ENCODE data around the gene TMX1.

GRCh38 chr14:51209457-51209856, 30.6 kb upstream of the TMX1 start:
- TF ChIP-seq JUND (IDR thresholded peaks at IDR 0.05) (no peak), POLR2AphosphoS5 (IDR thresholded peaks at IDR 0.05; ENCODE audit: low read depth, low read length) (no peak), CTCF (IDR thresholded peaks at IDR 0.05 in 2 of 3, conservative IDR thresholded peaks at IDR 0.05 in 1 of 3; ENCODE audit: borderline replicate concordance in 1 of 3, insufficient read depth in 1 of 3, low read depth in 2 of 3, low read length in 2 of 3) (no peak)
- TF ChIP-seq, protein P1, sequence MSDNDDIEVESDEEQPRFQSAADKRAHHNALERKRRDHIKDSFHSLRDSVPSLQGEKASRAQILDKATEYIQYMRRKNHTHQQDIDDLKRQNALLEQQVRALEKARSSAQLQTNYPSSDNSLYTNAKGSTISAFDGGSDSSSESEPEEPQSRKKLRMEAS (IDR thresholded peaks at IDR 0.05): no peak
